Natural killer cell treated with Interleukin-12 subunit alpha and Interleukin-12 subunit beta and Interleukin-15 and Interleukin-18, amount 100 ng/mL, for 72 hours (primary cell): ENCODE results near the gene RIPK1. TPM values are rescaled to one million over a fixed set of nuclear protein-coding genes. Genes with fewer than 3 reads are reported as not detected.
"Not testable (repeated sequence)": the region's sequence is repeated elsewhere in the genome, so short reads cannot be mapped to it uniquely, and the experiment has no call there.

ENCODE experiments used
- ATAC-seq, 2 donors: fragments of 150-1000 bp; cut with Tn5 transposase in 1 of 2; sonication (Bioruptor Pico), chemical (Tn5 transposase) in 1 of 2; 2 replicates each; pipeline ENCODE4 v1.10.0; 2021
- DNase-seq: peaks from one replicate; pipeline ENCODE4 v3.0.0; 2022; ENCODE audit warnings: low spot score
- H3K27ac Mint-ChIP-seq, 2 donors: 1 replicate in 1 of 2; 2 replicates in 1 of 2; pipeline ENCODE4 v1.8.0; 2022; ENCODE audit warnings: mixed read lengths in 2 of 2, mild to moderate bottlenecking in 1 of 2, moderate library complexity in 1 of 2
- H3K27me3 Mint-ChIP-seq, 2 donors: 1 replicate in 1 of 2; 2 replicates in 1 of 2; pipeline ENCODE4 v1.8.0; 2022; ENCODE audit warnings: mixed read lengths in 2 of 2
- H3K36me3 Mint-ChIP-seq: one replicate; pipeline ENCODE4 v1.8.0; 2022; ENCODE audit warnings: mixed read lengths
- H3K4me1 Mint-ChIP-seq, 2 donors: 1 replicate in 1 of 2; 2 replicates in 1 of 2; pipeline ENCODE4 v1.8.0; 2022; ENCODE audit warnings: low read depth in 2 of 2, mixed read lengths in 2 of 2, mild to moderate bottlenecking in 1 of 2
- H3K4me3 Mint-ChIP-seq: one replicate; pipeline ENCODE4 v1.8.0; 2022; ENCODE audit warnings: mixed read lengths
- H3K9me3 Mint-ChIP-seq: 2 replicates; pipeline ENCODE4 v1.8.0; 2022; ENCODE audit warnings: mixed read lengths
- total RNA-seq, 2 donors: library from RNA; stranded (reverse); gene quantifications; one replicate each; pipeline ENCODE4 v1.2.3, GENCODE V29; 2022

RIPK1 gene
- 10 to 100 TPM; 28.2 to 41.4 TPM for total RNA-seq

DNA sequence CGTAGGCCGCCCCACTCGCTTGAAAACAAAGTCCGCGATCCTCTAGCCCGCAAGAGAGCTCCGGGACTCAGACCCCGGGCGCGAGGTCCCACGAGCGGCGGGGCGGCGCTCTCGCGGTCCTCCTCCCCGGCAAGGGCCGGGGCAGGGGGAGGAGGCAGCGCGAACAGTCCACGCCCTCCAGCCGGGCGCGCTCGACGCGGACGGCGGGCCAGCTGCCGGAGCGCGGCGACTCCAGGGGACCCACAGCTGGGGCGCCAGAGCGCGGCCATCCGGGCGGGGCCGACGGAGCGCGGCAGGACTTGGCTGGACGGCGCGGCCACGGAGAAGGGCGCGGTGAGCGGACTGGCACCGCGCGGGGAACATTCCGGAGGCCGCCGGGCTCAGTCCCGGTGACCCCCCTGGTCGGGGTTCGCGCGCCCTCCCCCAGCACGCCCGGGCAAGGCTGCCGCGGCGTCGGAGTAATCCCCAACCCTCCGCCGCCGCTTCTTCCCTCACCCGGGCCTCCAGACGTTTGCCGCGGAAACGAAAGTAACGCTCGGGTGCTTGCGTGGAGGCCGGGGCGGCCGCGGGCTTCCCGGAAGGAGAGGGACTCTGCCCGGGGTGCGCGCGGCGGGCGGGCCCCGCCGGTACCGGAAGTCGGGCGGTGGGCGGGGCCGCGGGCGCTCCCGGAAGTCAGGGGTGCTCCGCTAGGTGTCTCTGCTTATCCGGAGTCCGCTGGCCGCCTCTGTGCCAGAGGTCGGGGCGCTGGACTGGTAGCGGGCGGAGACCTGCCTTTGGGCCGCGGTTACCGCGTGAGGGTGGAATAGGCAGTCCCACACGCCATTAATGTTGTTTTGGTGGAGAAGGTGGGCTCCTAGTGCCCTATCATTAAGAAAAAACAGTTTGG lies at the start of gene RIPK1:
Gene RIPK1 (plus strand): TSS at position 166 of the 886 bp plus-strand sequence. CDS start 8,330 bp downstream, outside the sequence.
- peaks cover 6% of the 10 kb centered on the region for H3K36me3 Mint-ChIP-seq
- H3K9me3 Mint-ChIP-seq: no peaks in the 10 kb centered on the region
- H3K4me1 Mint-ChIP-seq: peaks cover 47 to 63% of the 10 kb centered on the region in 2 donors
- ATAC-seq: peak; percentile 89 to 91
- H3K27me3 Mint-ChIP-seq: no peaks in the 10 kb centered on the region
- peak within 1 kb of the TSS; percentile 98 to 99 for H3K27ac Mint-ChIP-seq
- H3K4me3 Mint-ChIP-seq: peak within 1 kb of the TSS; percentile 98
- peak; percentile 98 for DNase-seq

DNA sequence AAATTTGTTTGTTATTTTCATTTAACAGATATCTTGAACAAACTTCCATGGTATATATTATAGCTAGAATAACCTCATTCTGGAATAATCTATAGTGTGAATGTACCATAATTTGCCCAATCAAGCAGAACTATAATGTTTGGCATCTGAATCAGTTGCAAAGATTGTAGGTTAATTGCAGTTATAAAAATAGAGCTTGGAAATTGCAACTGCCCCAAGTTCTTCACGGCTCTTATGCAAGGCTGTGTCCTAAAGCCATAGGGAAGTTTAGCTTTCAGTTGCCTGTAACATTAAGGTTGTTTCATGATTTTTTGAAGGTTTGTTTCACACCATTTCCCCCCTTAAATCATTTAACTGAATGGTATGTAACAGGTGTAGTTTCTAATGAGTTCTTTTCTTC lies 49.2 kb upstream of the RIPK1 start:
- Mint-ChIP-seq H3K36me3 (peaks cover 4% of the 10 kb centered on the region), H3K4me1 (peaks cover 17 to 19% of the 10 kb centered on the region in 2 donors), H3K27ac (no peak overlapping the region), H3K4me3 (no peak overlapping the region), H3K27me3 (no peaks in the 10 kb centered on the region), H3K9me3 (no peaks in the 10 kb centered on the region)
- no peak for ATAC-seq
- no peak for DNase-seq

DNA sequence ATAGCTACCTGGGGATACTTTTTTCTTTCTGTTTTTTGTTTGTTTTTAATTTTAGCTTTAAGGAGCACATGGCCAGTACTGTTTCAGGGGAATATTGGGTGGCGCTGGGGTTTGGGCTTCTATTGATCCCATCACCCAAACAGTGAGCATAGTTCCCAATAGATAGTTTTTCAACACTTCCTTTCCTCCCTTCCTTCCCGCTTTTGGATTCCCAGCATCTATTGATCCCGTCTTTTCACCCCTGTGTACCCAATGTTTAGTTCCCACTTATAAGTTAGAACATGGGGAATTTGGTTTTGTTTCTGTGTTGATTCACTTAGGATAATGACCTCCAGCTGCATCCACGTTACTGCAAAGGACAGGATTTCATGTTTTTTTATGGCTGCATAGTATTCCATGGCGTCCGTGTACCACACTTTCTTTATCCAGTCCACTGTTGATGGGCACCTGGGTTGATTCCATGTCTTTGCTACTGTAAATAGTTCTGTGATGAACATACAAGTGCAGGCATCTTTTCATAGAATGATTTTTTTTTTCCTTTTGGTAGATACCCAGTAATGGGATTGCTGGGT lies 48.5 kb upstream of the RIPK1 start:
- Mint-ChIP-seq H3K36me3 (peaks cover 4% of the 10 kb centered on the region), H3K27me3 (no peaks in the 10 kb centered on the region), H3K4me1 (peaks cover 16 to 27% of the 10 kb centered on the region in 2 donors), H3K9me3 (no peaks in the 10 kb centered on the region), H3K27ac (no peak overlapping the region), H3K4me3 (no peak overlapping the region)
- no peak for DNase-seq
- ATAC-seq: no peak

DNA sequence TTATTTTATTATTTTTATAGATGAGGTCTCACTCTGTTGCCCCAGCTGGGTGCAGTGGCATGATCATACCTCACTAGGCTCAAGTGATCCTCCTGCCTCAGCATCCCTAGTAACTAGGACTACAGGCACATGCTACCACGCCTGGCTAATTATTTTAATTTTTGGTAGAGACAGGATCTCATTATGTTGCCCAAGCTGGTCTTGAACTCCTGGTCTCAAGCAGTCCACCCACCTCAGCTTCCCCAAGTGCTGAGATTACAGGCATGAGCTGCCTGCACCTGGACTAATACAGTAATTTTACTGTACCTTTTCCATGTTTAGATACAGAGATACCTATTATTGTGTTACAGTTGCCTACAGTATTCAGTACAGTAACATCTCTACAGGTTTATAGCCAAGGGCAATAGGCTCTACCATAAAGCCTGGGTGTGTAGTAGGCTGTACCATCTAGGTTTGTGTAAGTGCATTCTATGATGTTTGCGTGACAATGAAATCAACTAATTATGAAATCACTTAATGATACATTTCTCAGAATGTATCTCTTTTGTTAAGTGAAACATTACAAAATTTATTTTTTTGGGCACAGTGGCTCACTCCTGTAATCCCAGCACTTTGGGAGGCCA lies 47.2 kb upstream of the RIPK1 start:
- DNase-seq, H3K36me3 Mint-ChIP-seq, H3K9me3 Mint-ChIP-seq, H3K27me3 Mint-ChIP-seq, H3K4me3 Mint-ChIP-seq, H3K27ac Mint-ChIP-seq, ATAC-seq: not testable (repeated sequence)
- H3K4me1 Mint-ChIP-seq: peaks cover 23 to 29% of the 10 kb centered on the region in 2 donors

DNA sequence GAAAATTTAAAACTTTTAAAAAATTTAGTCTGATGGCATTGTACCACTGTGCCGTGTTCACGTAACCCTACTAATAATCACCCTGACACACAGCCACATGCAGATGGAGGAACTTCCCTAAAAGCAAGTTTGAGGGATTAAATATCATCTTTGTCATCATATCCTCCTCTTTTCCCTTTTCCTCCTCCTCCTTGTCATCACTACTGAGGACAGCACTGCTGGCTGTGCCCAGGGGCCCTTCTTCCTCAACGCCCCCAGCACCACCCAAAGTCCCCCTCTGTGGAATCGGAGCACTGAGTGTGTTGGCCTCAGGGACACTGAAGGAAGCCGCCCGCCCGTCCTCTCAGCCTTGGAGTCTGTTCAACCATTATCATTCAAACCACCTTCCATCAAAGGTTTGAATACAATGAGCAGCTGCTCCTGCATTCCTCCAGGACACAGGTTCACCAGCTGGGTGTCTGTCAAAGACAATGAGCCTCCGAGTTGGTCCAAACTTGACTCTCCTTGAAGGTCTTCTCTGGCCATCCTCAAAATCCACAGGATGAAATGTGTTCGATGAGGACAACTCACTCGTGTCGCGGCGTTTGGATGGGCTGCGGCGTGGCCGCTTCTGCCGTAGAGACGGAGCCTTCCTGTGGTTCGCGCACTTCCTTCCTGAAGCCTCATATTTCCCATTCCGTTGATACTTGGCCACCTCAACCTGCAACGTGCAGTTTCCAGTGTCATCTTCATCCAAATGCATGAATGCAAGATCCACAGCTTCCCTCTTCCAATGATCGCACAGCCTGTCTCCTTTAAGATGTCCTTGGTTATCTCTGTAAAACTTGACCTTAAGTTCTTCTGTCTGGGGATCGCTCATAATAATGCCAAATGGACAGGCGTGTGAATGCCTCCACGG lies 45.3 kb upstream of the RIPK1 start:
- DNase-seq (no peak), ATAC-seq (peak; percentile 46 to 54)
- Mint-ChIP-seq H3K4me1 (peaks cover 32 to 39% of the 10 kb centered on the region in 2 donors), H3K27me3 (no peaks in the 10 kb centered on the region), H3K36me3 (peaks cover 4% of the 10 kb centered on the region), H3K9me3 (no peaks in the 10 kb centered on the region), H3K27ac (peak overlapping the region; percentile 94 to 97), H3K4me3 (peak overlapping the region; percentile 98)

DNA sequence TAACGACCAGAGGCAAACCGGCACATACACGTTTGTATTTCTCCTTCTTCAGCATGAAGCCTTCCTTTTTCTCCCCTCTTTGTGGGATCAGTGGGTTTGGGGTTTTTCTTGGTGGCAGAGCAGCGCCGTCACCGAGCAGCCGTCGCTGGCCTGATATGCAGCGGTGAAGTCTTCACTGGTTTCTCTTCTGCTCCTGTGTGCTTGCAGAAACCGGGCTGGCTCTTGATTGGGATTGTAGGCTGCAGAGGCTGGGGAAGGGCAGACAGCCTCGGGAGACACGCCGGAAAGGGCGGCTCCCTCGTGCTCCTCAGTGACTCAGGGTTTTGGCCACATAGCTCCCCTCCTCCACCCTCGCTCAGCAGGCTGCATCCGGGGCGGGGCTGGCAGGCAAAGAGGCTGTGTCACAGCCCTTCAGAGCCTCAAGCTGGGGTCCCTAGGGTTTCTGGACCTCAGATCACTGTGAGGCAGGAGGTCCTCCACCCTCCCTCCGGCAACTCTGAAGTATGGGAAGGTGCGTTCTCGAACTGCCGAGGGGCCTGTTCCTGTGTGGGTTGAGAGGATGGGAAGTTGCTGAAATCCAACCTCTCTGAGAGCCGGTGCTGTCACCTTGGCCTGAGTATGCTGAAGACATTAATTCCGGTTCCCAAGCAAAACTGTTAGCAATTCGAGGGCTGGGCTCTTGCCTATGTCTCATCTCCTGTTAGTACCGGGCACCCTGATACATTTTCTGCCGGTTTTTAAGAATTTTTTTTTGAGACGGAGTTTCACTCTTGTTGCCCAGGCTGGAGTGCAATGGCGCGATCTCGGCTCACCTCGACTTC lies 44.4 kb upstream of the RIPK1 start:
- peak; percentile 98 to 99 for ATAC-seq
- DNase-seq: peak; percentile 94
- no peaks in the 10 kb centered on the region for H3K9me3 Mint-ChIP-seq
- no peaks in the 10 kb centered on the region for H3K27me3 Mint-ChIP-seq
- H3K27ac Mint-ChIP-seq: peak overlapping the region; percentile 94 to 97
- H3K4me1 Mint-ChIP-seq: peaks cover 34 to 47% of the 10 kb centered on the region in 2 donors
- H3K4me3 Mint-ChIP-seq: peak overlapping the region; percentile 98
- peaks cover 4% of the 10 kb centered on the region for H3K36me3 Mint-ChIP-seq

DNA sequence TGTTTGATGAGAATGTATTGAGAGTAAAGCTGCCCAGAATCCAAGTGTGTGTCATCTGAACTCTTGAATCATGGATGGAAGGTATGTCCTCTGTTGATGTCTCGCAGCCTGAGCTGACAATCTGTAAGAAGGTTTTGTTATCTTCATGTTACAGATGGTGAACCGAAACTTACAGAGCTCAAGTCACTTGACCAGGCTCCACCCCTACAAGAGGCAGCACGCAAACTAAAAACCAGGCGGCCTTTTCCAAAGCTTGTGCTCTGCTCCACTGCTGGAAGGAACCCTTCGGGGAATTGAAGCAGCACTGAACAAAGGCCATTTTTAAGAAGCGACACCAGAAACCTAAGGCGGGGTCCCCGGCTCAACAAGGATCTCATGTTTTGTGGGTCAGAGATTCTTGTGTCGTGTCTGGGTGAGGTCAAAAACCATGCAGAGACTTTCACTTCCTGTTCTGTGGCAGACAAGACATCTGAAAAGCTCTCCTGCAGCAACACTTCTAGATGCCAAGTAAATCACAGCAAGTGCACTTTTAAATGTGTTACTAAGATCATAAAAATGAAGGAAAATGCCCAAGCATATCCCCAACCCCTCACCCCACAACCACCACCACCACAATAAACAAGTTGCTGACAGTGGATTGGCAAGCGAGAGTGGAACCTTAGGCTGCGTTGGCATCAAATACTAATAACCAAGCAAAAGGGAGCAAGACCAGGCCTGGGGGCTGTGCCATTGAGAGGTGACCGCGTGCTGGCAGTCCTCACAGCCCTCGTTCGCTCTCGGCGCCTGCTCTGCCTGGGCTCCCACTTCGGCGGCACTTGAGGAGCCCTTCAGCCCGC lies 41.3 kb upstream of the RIPK1 start:
- Mint-ChIP-seq H3K9me3 (no peaks in the 10 kb centered on the region), H3K36me3 (no peaks in the 10 kb centered on the region), H3K27ac (peak overlapping the region; percentile 72 to 75), H3K4me1 (peaks cover 34 to 42% of the 10 kb centered on the region in 2 donors), H3K4me3 (peak overlapping the region; percentile 74), H3K27me3 (peaks cover 4 to 14% of the 10 kb centered on the region in 2 donors)
- no peak for DNase-seq
- ATAC-seq: peak in 1 of 2 donors; percentile 13

DNA sequence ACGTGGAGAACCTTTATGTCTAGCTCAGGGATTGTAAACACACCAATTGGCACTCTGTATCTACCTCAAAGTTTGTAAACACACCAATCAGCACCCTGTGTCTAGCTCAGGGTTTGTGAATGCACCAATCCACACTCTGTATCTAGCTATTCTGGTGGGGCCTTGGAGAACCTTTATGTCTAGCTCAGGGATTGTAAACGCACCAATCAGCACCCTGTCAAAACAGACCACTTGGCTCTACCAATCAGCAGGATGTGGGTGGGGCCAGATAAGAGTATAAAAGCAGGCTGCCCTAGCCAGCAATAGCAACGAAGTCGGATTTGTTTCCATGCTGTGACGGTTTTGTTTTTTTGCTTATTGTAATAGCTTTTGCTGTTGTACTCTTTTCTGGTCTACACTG lies 40.1 kb upstream of the RIPK1 start:
- Mint-ChIP-seq H3K27ac (peak overlapping the region in 1 of 2 donors; percentile 33), H3K4me1 (peaks cover 30 to 36% of the 10 kb centered on the region in 2 donors), H3K27me3 (peaks cover 4 to 18% of the 10 kb centered on the region in 2 donors), H3K4me3 (peak overlapping the region; percentile 36)
- DNase-seq, H3K36me3 Mint-ChIP-seq, H3K9me3 Mint-ChIP-seq, ATAC-seq: not testable (repeated sequence)

DNA sequence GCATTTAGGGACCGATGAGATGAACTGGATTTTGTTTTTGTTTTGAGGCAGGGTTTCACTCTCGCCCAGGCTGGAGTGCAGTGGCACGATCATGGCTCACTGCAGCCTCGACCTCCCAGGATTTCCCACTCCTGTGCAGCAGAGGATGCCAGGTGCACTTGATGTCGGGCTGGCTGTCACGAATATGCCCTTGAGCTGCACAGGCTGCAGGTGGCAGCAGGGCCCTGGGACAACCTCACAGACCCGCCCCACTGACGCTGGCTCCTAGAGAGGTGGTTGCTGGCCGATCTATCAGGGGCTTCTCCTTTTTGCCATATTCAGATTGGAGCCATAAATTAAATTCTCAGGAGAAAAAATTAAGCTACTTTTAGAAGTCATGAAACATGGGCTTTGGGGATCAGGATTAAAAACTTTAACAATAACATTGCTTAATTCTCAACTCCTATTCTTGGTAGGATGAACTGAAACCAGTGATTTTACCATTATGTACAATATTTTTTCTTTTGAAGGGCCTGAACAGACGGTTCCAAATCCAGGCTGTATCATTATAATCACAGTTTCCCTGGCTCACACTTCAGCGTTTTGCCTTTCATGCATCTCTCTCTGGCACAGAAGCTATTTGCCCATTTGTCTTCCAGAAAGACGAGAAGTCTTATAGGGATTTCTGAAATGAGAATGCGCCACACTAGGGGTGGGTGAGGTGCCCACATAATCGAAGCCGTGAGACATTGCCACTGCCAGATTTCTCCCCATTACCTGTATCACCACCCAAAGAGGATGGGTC lies 36.2 kb upstream of the RIPK1 start:
- ATAC-seq (no peak), DNase-seq (no peak)
- Mint-ChIP-seq H3K9me3 (no peaks in the 10 kb centered on the region), H3K27ac (no peak overlapping the region), H3K4me1 (peaks cover 5 to 11% of the 10 kb centered on the region in 2 donors), H3K27me3 (peaks cover 11 to 28% of the 10 kb centered on the region in 2 donors), H3K4me3 (no peak overlapping the region), H3K36me3 (no peaks in the 10 kb centered on the region)

DNA sequence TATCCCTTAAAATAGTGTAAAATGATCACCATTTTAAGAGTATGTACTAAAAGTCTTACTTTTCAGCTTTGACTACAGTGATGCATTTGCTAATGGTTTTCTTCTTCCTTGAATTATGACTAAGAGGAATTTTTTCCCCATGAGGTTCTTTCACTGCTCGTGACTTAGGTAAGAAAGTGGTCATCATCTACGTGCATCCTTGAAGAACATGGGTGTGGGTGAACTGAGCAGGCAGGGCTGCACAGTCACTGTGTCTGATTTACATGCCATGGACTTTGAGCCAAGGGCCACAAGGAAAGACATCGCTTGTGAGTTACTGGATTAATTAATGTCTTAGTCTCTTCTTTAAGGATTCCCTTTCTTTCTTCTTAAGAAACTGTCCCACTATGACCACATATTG lies 35.3 kb upstream of the RIPK1 start:
- DNase-seq (no peak), ATAC-seq (no peak)
- Mint-ChIP-seq H3K4me1 (peaks cover 2 to 7% of the 10 kb centered on the region in 2 donors), H3K27me3 (peaks cover 11 to 28% of the 10 kb centered on the region in 2 donors), H3K9me3 (no peaks in the 10 kb centered on the region), H3K36me3 (no peaks in the 10 kb centered on the region), H3K4me3 (no peak overlapping the region), H3K27ac (no peak overlapping the region)

DNA sequence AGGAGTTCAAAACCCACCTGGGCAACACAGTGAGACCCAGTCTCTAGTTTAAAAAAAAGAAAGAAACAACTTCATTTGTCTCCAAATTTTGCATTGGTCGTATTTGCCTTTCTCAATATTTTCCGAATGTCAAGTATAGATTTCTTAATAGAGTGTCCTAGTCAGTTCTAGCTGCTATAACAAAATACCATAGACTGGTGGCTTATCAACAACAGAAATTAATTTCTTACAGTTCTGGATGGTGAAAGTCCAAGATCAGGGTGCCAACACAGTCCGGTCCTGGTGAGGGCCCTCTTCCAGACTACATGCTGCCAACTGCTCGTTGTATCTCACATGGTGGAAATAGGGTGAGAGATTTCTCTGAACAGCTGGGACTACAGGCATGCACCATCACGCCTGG lies 34.6 kb upstream of the RIPK1 start:
- Mint-ChIP-seq H3K9me3 (no peaks in the 10 kb centered on the region), H3K4me3 (no peak overlapping the region), H3K4me1 (peaks cover 0 to under 1% of the 10 kb centered on the region in 2 donors), H3K27ac (no peak overlapping the region), H3K27me3 (peaks cover 11 to 28% of the 10 kb centered on the region in 2 donors), H3K36me3 (no peaks in the 10 kb centered on the region)
- DNase-seq (no peak), ATAC-seq (no peak)
